Trophoblast cell (in vitro differentiated cells and primary cell): ENCODE data around the gene CD300H.
"Not testable (repeated sequence)": the region's sequence is repeated elsewhere in the genome, so short reads cannot be mapped to it uniquely, and the experiment has no call there.

ENCODE experiments used
- DNase-seq, 2 donors: peaks; one replicate each; pipeline ENCODE4 v3.0.0-alpha.2; 2016
- H2AFZ ChIP-seq: 2 replicates; pipeline ENCODE4 v1.6.1; 2013; ENCODE audit warnings: low read length, moderate library complexity, mild to moderate bottlenecking; ENCODE audit not compliant: insufficient read depth, poor library complexity
- H2AK5ac ChIP-seq: 2 replicates; pipeline ENCODE4 v1.6.1; 2013; ENCODE audit warnings: mild to moderate bottlenecking, low read length
- H2BK120ac ChIP-seq: 2 replicates; pipeline ENCODE4 v1.6.1; 2013; ENCODE audit warnings: low read length, mild to moderate bottlenecking, moderate library complexity; ENCODE audit not compliant: insufficient read depth, poor library complexity
- H2BK12ac ChIP-seq: 2 replicates; pipeline ENCODE4 v1.6.1; 2013; ENCODE audit warnings: mild to moderate bottlenecking, low read length, moderate library complexity
- H2BK5ac ChIP-seq: 2 replicates; pipeline ENCODE4 v1.6.1; 2013; ENCODE audit warnings: low read length, low read depth, moderate library complexity, mild to moderate bottlenecking; ENCODE audit not compliant: poor library complexity
- H3K14ac ChIP-seq: 2 replicates; pipeline ENCODE4 v1.6.1; 2013; ENCODE audit warnings: mild to moderate bottlenecking, low read length
- H3K18ac ChIP-seq: 2 replicates; pipeline ENCODE4 v1.6.1; 2013; ENCODE audit warnings: mild to moderate bottlenecking, low read length
- H3K23ac ChIP-seq: 2 replicates; pipeline ENCODE4 v1.6.1; 2013; ENCODE audit warnings: low read length
- H3K27ac ChIP-seq: 2 replicates; pipeline ENCODE4 v1.5.1; 2013; ENCODE audit warnings: low read depth, mild to moderate bottlenecking, inconsistent platforms, low read length, moderate library complexity
- H3K27me3 ChIP-seq: 2 replicates; pipeline ENCODE4 v1.6.1; 2013; ENCODE audit warnings: inconsistent platforms, mild to moderate bottlenecking, low read length, moderate library complexity; ENCODE audit not compliant: insufficient read depth
- H3K36me3 ChIP-seq, 2 experiments: 1 replicate in 1 of 2; 2 replicates in 1 of 2; pipeline ENCODE4 v1.6.1; 2013; ENCODE audit warnings: low read length in 2 of 2, mild to moderate bottlenecking in 2 of 2, moderate library complexity in 1 of 2; ENCODE audit not compliant: insufficient read depth in 2 of 2, control insufficient read depth in 1 of 2
- H3K4ac ChIP-seq: 2 replicates; pipeline ENCODE4 v1.6.1; 2013; ENCODE audit warnings: low read depth, mild to moderate bottlenecking, low read length, moderate library complexity
- H3K4me1 ChIP-seq, 2 experiments: 1 replicate in 1 of 2; 2 replicates in 1 of 2; pipeline ENCODE4 v1.6.1; 2013; ENCODE audit warnings: low read length in 2 of 2, mild to moderate bottlenecking in 2 of 2, moderate library complexity in 1 of 2; ENCODE audit not compliant: insufficient read depth in 2 of 2, control insufficient read depth in 1 of 2
- H3K4me2 ChIP-seq: 2 replicates; pipeline ENCODE4 v1.6.1; 2013; ENCODE audit warnings: inconsistent platforms, mild to moderate bottlenecking, low read length, moderate library complexity
- H3K4me3 ChIP-seq: 2 replicates; pipeline ENCODE4 v1.5.1; 2013; ENCODE audit warnings: mild to moderate bottlenecking, low read depth, low read length, inconsistent platforms
- H3K79me1 ChIP-seq: one replicate; pipeline ENCODE4 v1.6.1; 2013; ENCODE audit warnings: low read length
- H3K79me2 ChIP-seq: 2 replicates; pipeline ENCODE4 v1.6.1; 2013; ENCODE audit warnings: low read length, mild to moderate bottlenecking; ENCODE audit not compliant: control insufficient read depth, insufficient read depth, poor library complexity
- H3K9ac ChIP-seq: 2 replicates; pipeline ENCODE4 v1.6.1; 2013; ENCODE audit warnings: mild to moderate bottlenecking, low read length
- H3K9me3 ChIP-seq: 2 replicates; pipeline ENCODE4 v1.6.1; 2013; ENCODE audit warnings: low read depth, mild to moderate bottlenecking, control low read depth, inconsistent platforms, low read length; ENCODE audit not compliant: insufficient read depth
- H4K12ac ChIP-seq: 2 replicates; pipeline ENCODE4 v1.6.1; 2013; ENCODE audit warnings: low read depth, mild to moderate bottlenecking, low read length, moderate library complexity
- H4K8ac ChIP-seq: 2 replicates; pipeline ENCODE4 v1.6.1; 2013; ENCODE audit warnings: low read depth, mild to moderate bottlenecking, low read length, moderate library complexity
- H4K91ac ChIP-seq: one replicate; pipeline ENCODE4 v1.6.1; 2013; ENCODE audit warnings: low read depth, mild to moderate bottlenecking, low read length, moderate library complexity
- WGBS: extraction: QIAGEN DNeasy Blood & Tissue Kit; methylation state at CpG from one replicate; pipeline ENCODE4 v1.1.7; 2013; ENCODE audit warnings: missing lambda C conversion rate; ENCODE audit not compliant: insufficient read length, insufficient coverage; ENCODE audit errors: extremely low coverage; 5-methylcytosine and 5-hydroxymethylcytosine counted together

CD300H gene

GRCh38 chr17:74578979-74579378 lies 11.7 kb upstream of the CD300H start:
- WGBS = no CpG with 5 or more reads among the region's 9 CpGs
- Histone ChIP-seq H2BK12ac (no peak overlapping the region), H3K79me1 (no peaks in the 10 kb centered on the region), H3K9me3 (peaks cover 9% of the 10 kb centered on the region), H3K4ac (no peak overlapping the region), H2AK5ac (no peak overlapping the region), H3K18ac (no peak overlapping the region), H3K23ac (no peak overlapping the region), H3K79me2 (no peaks in the 10 kb centered on the region), H3K4me1 (no peaks in the 10 kb centered on the region), H4K91ac (no peak overlapping the region), H4K8ac (no peak overlapping the region), H3K36me3 (no peaks in the 10 kb centered on the region), H2AFZ (no peak overlapping the region), H3K27ac (no peak overlapping the region), H3K14ac (no peak overlapping the region), H2BK5ac (no peak overlapping the region), H3K4me3 (no peak overlapping the region), H4K12ac (no peak overlapping the region), H2BK120ac (no peak overlapping the region), H3K9ac (no peak overlapping the region), H3K4me2 (no peak overlapping the region), H3K27me3 (no peaks in the 10 kb centered on the region)
- no peak for DNase-seq

GRCh38 chr17:74574489-74575142 lies 7.3 kb upstream of the CD300H start:
- no peaks in the 10 kb centered on the region for H3K79me2 ChIP-seq
- H3K36me3 ChIP-seq = no peaks in the 10 kb centered on the region
- no peak overlapping the region for H4K12ac ChIP-seq
- no peak overlapping the region for H3K9ac ChIP-seq
- H2BK12ac ChIP-seq = no peak overlapping the region
- no peak overlapping the region for H4K8ac ChIP-seq
- no peaks in the 10 kb centered on the region for H3K4me1 ChIP-seq
- H3K4me3 ChIP-seq = no peak overlapping the region
- no peak overlapping the region for H3K14ac ChIP-seq
- H3K9me3 ChIP-seq = no peaks in the 10 kb centered on the region
- no CpG with 5 or more reads among the region's 5 CpGs for WGBS
- no peak overlapping the region for H2BK120ac ChIP-seq
- H3K4me2 ChIP-seq = no peak overlapping the region
- no peaks in the 10 kb centered on the region for H3K79me1 ChIP-seq
- H3K23ac ChIP-seq = no peak overlapping the region
- H2AK5ac ChIP-seq = no peak overlapping the region
- no peak overlapping the region for H4K91ac ChIP-seq
- no peak for DNase-seq
- H3K27ac ChIP-seq = no peak overlapping the region
- H2AFZ ChIP-seq = no peak overlapping the region
- no peaks in the 10 kb centered on the region for H3K27me3 ChIP-seq
- H3K18ac ChIP-seq = no peak overlapping the region
- no peak overlapping the region for H3K4ac ChIP-seq
- no peak overlapping the region for H2BK5ac ChIP-seq

GRCh38 chr17:74573635-74574034 lies 6.3 kb upstream of the CD300H start:
- not testable (repeated sequence) for H3K36me3 ChIP-seq, H2AFZ ChIP-seq, H3K4me1 ChIP-seq, H3K18ac ChIP-seq, H2BK5ac ChIP-seq, H4K12ac ChIP-seq, H4K8ac ChIP-seq, H3K27me3 ChIP-seq, H3K79me2 ChIP-seq, DNase-seq, H2AK5ac ChIP-seq, H3K9me3 ChIP-seq, H3K14ac ChIP-seq, H3K4me3 ChIP-seq, H2BK12ac ChIP-seq, H3K4ac ChIP-seq, H3K79me1 ChIP-seq, H4K91ac ChIP-seq, H3K9ac ChIP-seq, H3K4me2 ChIP-seq, H3K27ac ChIP-seq, H3K23ac ChIP-seq, H2BK120ac ChIP-seq

- no peak overlapping the region for H3K27ac ChIP-seq
- H2BK5ac ChIP-seq = no peak overlapping the region
- peaks cover 9% of the 10 kb centered on the region for H3K9me3 ChIP-seq
- H4K12ac ChIP-seq = no peak overlapping the region
- peaks cover 0 to 3% of the 10 kb centered on the region in 2 experiments for H3K4me1 ChIP-seq
- H3K4me3 ChIP-seq = no peak overlapping the region
- H3K4ac ChIP-seq = no peak overlapping the region
- no peaks in the 10 kb centered on the region for H3K79me2 ChIP-seq
- H3K18ac ChIP-seq = no peak overlapping the region
- H3K36me3 ChIP-seq = no peaks in the 10 kb centered on the region
- no peaks in the 10 kb centered on the region for H3K27me3 ChIP-seq
- no peak overlapping the region for H4K8ac ChIP-seq
- H3K14ac ChIP-seq = no peak overlapping the region
- no peak overlapping the region for H2BK12ac ChIP-seq
- no peak for DNase-seq
- H4K91ac ChIP-seq = no peak overlapping the region
- WGBS = no CpG with 5 or more reads among the region's 3 CpGs
- no peak overlapping the region for H3K9ac ChIP-seq
- no peak overlapping the region for H2AFZ ChIP-seq
- H3K23ac ChIP-seq = no peak overlapping the region
- no peaks in the 10 kb centered on the region for H3K79me1 ChIP-seq
- no peak overlapping the region for H2AK5ac ChIP-seq
- H3K4me2 ChIP-seq = no peak overlapping the region
- H2BK120ac ChIP-seq = no peak overlapping the region
These were observed 5.9 kb upstream of the CD300H start for GRCh38 chr17:74573169-74573568.
